GM12892 (cell line): ENCODE results near the gene GPR135.

Experiments
- DNase-seq: peaks from one replicate; pipeline ENCODE4 v3.0.0; 2011; ENCODE audit not compliant: insufficient read length
- FAIRE-seq: peaks from 2 replicates; lab custom pipeline; 2011; peaks lifted over from hg19 to GRCh38; lab: Jason Lieb, UNC
- POLR2A ChIP-seq: IDR thresholded peaks from 2 replicates; pipeline ENCODE4 v1.6.1; 2011; ENCODE audit warnings: low read depth, low read length, control low read depth
- POLR2AphosphoS5 ChIP-seq: IDR thresholded peaks from 2 replicates; pipeline ENCODE4 v1.6.1; 2011; ENCODE audit warnings: low read depth, low read length, control low read depth
- TAF1 ChIP-seq: IDR thresholded peaks from 2 replicates; pipeline ENCODE4 v1.6.1; 2011; ENCODE audit warnings: low read depth, mild to moderate bottlenecking, control low read depth, low read length, borderline replicate concordance

GPR135 gene

GRCh38 chr14:59435101-59435500, 30.1 kb downstream of the GPR135 start:
- FAIRE-seq (no peak), DNase-seq (no peak)
- TF ChIP-seq POLR2A (no peak), TAF1 (no peak), POLR2AphosphoS5 (no peak)

GRCh38 chr14:59429790-59430189, 35.4 kb downstream of the GPR135 start:
- TF ChIP-seq POLR2AphosphoS5: no peak
- FAIRE-seq (no peak), DNase-seq (no peak)

GRCh38 chr14:59428581-59429012, 36.6 kb downstream of the GPR135 start:
- TF ChIP-seq POLR2AphosphoS5: no peak
- TF ChIP-seq POLR2A: no peak
- TF ChIP-seq TAF1: no peak
- DNase-seq (no peak), FAIRE-seq (no peak)

GRCh38 chr14:59427653-59428580, 37.3 kb downstream of the GPR135 start:
- no peak for DNase-seq
- no peak for FAIRE-seq

GRCh38 chr14:59425322-59425935, 39.8 kb downstream of the GPR135 start:
- DNase-seq: no peak
- TF ChIP-seq POLR2AphosphoS5: no peak
- no peak for FAIRE-seq

More at GRCh38 chr14:59427653-59428580, 37.3 kb downstream of the GPR135 start:
- no peak for TF ChIP-seq POLR2A
- TF ChIP-seq POLR2AphosphoS5: no peak
- TF ChIP-seq TAF1: no peak

- no peak for FAIRE-seq
- no peak for TF ChIP-seq POLR2AphosphoS5
- DNase-seq: no peak
These were observed 40.7 kb downstream of the GPR135 start for GRCh38 chr14:59424341-59425071.

- TF ChIP-seq POLR2A (no peak), POLR2AphosphoS5 (no peak), TAF1 (no peak)
- FAIRE-seq: no peak
- no peak for DNase-seq
These were observed 42.9 kb downstream of the GPR135 start for GRCh38 chr14:59422069-59422881.

GRCh38 chr14:59419303-59419702, 45.9 kb downstream of the GPR135 start:
- FAIRE-seq (no peak), DNase-seq (no peak)
- TF ChIP-seq TAF1 (no peak), POLR2AphosphoS5 (no peak), POLR2A (no peak)

GRCh38 chr14:59417311-59417710, 47.9 kb downstream of the GPR135 start:
- FAIRE-seq (no peak), DNase-seq (no peak)
- TF ChIP-seq POLR2A (no peak), POLR2AphosphoS5 (no peak), TAF1 (no peak)

- DNase-seq: no peak
- TF ChIP-seq POLR2A: no peak
- FAIRE-seq: no peak
These were observed 49.2 kb downstream of the GPR135 start for GRCh38 chr14:59415836-59416602.
